ENCODE results near the gene MGAT4B. TPM values are rescaled to one million over a fixed set of nuclear protein-coding genes. Genes with fewer than 3 reads are reported as not detected.

The MGAT4B gene
- total and polyA plus RNA-seq, 12 donors = 80.5 to 242 (median 197) TPM

- TF ChIP-seq POLR2A (IDR thresholded peaks at IDR 0.05) = no peak
- no peak for TF ChIP-seq CTCF (IDR thresholded peaks at IDR 0.05)
- H3K4me3 ChIP-seq = peak overlapping the region in 1 of 4 donors; percentile 64
- 89 to 100% (median 92%) methylated on average over 2 to 3 of the region's 3 CpGs for WGBS, 4 donors
- intact Hi-C loops (cut with DNase I) = no loop called here
- H3K27me3 ChIP-seq = no peaks in the 10 kb centered on the region
- peaks cover 10 to 42% of the 10 kb centered on the region in 2 donors for H3K4me1 ChIP-seq (replicated peaks in 1 of 2)
- H3K36me3 ChIP-seq (replicated peaks in 1 of 2) = peaks cover 0 to 25% of the 10 kb centered on the region in 2 donors
- peak overlapping the region in 3 of 5 donors; percentile 85 to 88 (median 86) for H3K27ac ChIP-seq
- no peaks in the 10 kb centered on the region for H3K9me3 ChIP-seq (replicated peaks in 1 of 3)
- peak in 2 of 7 donors; percentile 13 to 21 for DNase-seq
Measured at GRCh38 chr5:179794575-179794974, 12.1 kb downstream of the MGAT4B start.

- H3K4me1 ChIP-seq (replicated peaks in 1 of 2) = peaks cover 10 to 42% of the 10 kb centered on the region in 2 donors
- H3K27ac ChIP-seq = peak overlapping the region in 2 of 5 donors; percentile 78 to 86
- DNase-seq = peak in 1 of 7 donors; percentile 21
- H3K9me3 ChIP-seq (replicated peaks in 1 of 3) = no peaks in the 10 kb centered on the region
- WGBS, 4 donors = 68 to 72% (median 68%) methylated on average over 3 of the region's 3 CpGs; no CpG with 5 or more reads in 1 of the 4 donors
- intact Hi-C loops (cut with DNase I) = no loop called here
- H3K27me3 ChIP-seq = no peaks in the 10 kb centered on the region
- TF ChIP-seq POLR2A (IDR thresholded peaks at IDR 0.05) (no peak), CTCF (IDR thresholded peaks at IDR 0.05) (no peak)
- H3K36me3 ChIP-seq (replicated peaks in 1 of 2) = peaks cover 0 to 21% of the 10 kb centered on the region in 2 donors
- H3K4me3 ChIP-seq = peak overlapping the region in 1 of 4 donors; percentile 64
Measured at GRCh38 chr5:179794171-179794570, 12.5 kb downstream of the MGAT4B start.

- no peaks in the 10 kb centered on the region for H3K9me3 ChIP-seq (replicated peaks in 1 of 3)
- peaks cover 0 to 15% of the 10 kb centered on the region in 2 donors for H3K36me3 ChIP-seq (replicated peaks in 1 of 2)
- peak; percentile 66 to 85 (median 77) for DNase-seq
- H3K4me3 ChIP-seq = peak within 1 kb of the TSS in 1 of 4 donors; percentile 64
- peaks cover 10 to 42% of the 10 kb centered on the region in 2 donors for H3K4me1 ChIP-seq (replicated peaks in 1 of 2)
- no peaks in the 10 kb centered on the region for H3K27me3 ChIP-seq
- intact Hi-C loops (cut with DNase I) = no loop called here
- TF ChIP-seq POLR2A (IDR thresholded peaks at IDR 0.05) (peak; percentile 15 to 29), CTCF (IDR thresholded peaks at IDR 0.05) (no peak)
- 44 to 62% (median 55%) methylated on average over 9 to 19 of the region's 19 CpGs for WGBS, 4 donors
- H3K27ac ChIP-seq = peak within 1 kb of the TSS in 4 of 5 donors; percentile 35 to 88 (median 86)
Measured at GRCh38 chr5:179793468-179794139, 13.1 kb downstream of the MGAT4B start, which contains the start of gene LTC4S. TSS of gene LTC4S (plus strand) at chr5:179793986. CDS start at chr5:179794081, 95 bp downstream.

GRCh38 chr5:179792612-179793467 lies 13.8 kb downstream of the MGAT4B start:
- peaks cover 0 to 7% of the 10 kb centered on the region in 2 donors for H3K36me3 ChIP-seq (replicated peaks in 1 of 2)
- peak overlapping the region in 4 of 5 donors; percentile 35 to 86 (median 58) for H3K27ac ChIP-seq
- TF ChIP-seq POLR2A (IDR thresholded peaks at IDR 0.05) (no peak), CTCF (IDR thresholded peaks at IDR 0.05) (no peak)
- DNase-seq = peak in 6 of 7 donors; percentile 24 to 47 (median 39)
- no peaks in the 10 kb centered on the region for H3K9me3 ChIP-seq (replicated peaks in 1 of 3)
- peaks cover 10 to 42% of the 10 kb centered on the region in 2 donors for H3K4me1 ChIP-seq (replicated peaks in 1 of 2)
- H3K4me3 ChIP-seq = no peak overlapping the region
- intact Hi-C loops (cut with DNase I) = no loop called here
- H3K27me3 ChIP-seq = no peaks in the 10 kb centered on the region
- WGBS, 4 donors = 67 to 79% (median 78%) methylated on average over 10 to 24 of the region's 24 CpGs
